Dedifferentiated amniotic fluid mesenchymal stem cell (primary cell): ENCODE results near the gene DDX3X.

Source experiments
- DNase-seq: peaks from one replicate; pipeline ENCODE4 v3.0.0-alpha.2; 2016; ENCODE audit errors: extremely low spot score

The DDX3X gene

DNA sequence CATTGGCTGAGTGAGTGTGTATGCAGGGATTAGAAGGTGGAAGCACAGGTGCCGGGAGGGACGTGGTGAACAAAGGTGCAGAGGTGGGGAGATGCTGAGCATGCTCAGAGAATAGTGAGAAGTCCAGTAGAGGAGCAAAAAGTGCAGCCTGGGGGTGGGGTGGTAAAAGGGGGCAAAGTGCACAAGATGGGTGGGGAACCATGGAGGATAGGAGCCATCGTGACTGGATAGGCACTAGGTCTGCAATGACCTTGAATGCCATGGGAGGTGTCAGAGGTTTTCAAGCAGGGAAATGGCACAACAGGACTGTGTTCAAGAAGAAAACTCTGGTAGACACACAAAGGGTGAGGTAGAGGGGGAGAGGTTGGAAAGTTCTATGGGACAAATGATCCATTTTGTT lies 6.6 kb upstream of the DDX3X start:
- DNase-seq = no peak

DNA sequence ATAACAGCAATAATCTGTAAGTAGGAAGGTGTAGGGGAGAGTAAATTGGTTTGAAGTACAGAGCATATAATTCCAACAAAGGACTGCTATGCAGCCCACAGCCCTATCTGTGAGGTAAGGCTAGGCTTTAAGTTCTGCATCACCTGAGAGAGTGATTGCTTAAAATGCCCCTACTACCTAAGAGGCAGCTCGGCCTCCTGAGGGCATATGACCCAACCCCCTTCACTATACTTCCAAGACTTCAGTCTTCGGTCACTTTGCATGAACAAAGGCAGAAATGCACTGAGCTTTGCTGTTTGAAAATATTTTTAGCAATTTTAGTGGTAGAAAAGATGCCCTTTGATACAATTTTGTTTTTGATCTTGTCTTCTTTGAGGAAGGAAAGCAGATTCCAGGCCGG lies 4.9 kb upstream of the DDX3X start:
- DNase-seq = no peak

DNA sequence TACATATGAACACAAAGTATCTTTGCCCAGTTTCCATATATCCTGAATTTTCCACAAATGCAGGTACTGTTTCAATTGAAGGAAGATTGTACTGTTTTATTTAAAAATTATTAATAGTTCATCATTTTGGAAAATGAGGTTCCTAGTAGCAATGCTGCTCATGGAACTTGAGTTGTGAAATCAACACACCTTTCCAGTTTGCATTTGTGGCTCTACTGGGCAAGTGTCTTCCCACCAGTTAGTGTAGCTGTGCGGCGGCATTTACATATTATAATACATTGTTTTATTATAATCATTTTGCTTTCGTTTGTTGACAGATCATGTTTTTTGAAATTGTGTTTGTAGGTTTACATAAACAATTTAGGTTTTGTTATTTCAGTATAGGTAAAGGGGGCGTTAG lies 2.0 kb upstream of the DDX3X start:
- no peak for DNase-seq

- no peak for DNase-seq
Measured at GRCh38 chrX:41332408-41333002, 1.5 kb upstream of the DDX3X start.

GRCh38 chrX:41333003-41333743 lies 789 bp upstream of the DDX3X start:
- DNase-seq = peak; percentile 84

- peak; percentile 59 for DNase-seq
Measured at GRCh38 chrX:41334363-41335197, 618 bp downstream of the DDX3X start.

- no peak for DNase-seq
Measured at GRCh38 chrX:41335198-41335957, 1.4 kb downstream of the DDX3X start.

DNA sequence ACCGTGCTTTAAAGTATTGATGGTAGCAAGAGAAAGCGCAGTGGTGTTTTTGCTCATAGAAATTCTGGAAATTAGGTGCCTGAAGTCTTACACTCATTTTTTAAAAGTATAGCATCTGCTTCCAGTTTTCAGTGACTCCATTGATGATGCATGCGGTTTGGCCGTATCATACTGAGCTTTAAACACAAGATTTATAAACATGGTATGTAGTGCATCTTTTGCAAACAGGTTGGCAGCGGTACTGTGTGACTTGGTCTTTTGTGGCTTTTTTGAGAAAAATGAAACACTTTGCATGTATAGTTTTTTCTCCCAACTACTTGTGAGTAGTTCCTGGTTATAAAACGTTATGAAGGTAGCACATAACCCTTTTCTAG lies 2.0 kb downstream of the DDX3X start:
- no peak for DNase-seq

- no peak for DNase-seq
Measured at GRCh38 chrX:41336447-41336846, 2.5 kb downstream of the DDX3X start.

DNA sequence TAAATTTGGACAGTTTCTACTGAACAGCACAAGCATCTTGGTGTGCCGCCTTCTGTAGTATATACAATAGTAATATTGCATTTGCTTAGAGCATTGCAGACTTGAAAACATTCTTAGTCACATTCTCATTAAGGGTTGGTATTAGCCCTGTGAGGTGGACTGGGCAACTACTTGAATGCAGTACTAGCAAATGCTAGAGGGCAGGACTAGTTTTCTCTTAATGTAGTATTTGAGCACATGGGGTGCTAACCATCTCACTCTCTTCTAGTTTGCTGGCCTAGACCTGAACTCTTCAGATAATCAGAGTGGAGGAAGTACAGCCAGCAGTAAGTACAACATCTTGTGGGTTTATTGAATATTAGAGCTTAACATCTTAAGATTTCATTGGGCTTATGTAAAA lies 3.2 kb downstream of the DDX3X start:
- no peak for DNase-seq

- DNase-seq = no peak
Measured at GRCh38 chrX:41338436-41338835, 4.5 kb downstream of the DDX3X start.

DNA sequence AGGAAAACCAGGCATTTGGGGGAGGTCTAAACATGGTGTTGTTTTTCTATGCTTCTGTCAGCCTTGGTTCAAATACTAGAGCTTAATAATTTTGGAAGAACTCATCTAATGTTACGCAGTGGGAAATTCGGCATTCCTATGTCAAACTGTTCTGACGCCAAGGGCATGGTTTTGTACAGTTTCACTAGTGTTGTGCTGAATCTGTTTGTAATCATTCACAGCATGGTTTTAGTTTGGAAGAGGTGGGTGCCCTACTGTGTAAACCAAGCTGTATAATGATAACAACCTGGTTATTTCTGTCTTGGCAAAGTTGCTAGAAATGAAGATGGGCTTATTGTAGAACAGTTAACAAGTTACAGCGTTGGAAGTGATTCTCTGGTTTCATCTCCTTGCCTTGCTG lies 5.2 kb downstream of the DDX3X start:
- DNase-seq = no peak

- no peak for DNase-seq
Measured at GRCh38 chrX:41344053-41344452, 10.1 kb downstream of the DDX3X start.

- DNase-seq = no peak
Measured at GRCh38 chrX:41347186-41347585, 13.2 kb downstream of the DDX3X start.

GRCh38 chrX:41348551-41348950 lies 14.6 kb downstream of the DDX3X start:
- DNase-seq = no peak

DNA sequence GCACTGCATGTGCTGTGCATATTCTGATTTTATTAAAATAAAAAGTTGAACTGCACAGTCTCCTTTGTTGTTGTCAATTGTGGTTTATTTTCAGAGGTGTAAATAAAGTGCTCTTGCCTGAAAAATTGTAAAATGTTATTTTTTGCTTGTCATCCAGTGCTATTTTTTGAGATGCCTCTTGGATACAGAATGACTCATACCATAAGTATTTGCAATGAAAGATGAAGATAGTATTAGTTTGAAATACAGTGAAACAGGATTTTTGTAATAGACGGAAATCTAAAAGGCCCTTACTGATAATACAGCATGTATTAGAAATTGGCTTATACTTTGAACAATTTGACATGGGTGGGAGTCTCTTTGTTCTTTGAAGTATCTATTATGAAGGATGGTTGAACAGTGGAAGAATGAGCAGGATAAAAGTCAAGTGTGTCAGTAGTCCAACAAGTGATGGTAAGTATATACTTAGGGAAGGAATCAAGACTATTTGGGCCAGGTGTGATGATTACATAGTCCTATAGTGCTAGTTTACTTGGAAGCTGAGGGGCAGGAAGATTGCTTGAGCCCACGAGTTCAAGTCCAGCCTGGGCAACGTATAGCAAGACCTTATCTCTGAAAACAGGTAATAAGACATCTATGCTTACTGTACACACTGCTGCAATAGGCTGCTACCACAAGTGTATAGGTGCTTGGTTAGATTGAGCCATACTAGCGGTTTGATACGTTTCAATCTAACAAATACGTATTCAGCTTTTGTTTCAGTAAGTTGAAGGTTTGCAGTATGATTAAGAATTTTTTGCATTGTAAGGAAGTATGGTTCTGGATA lies 16.4 kb downstream of the DDX3X start:
- no peak for DNase-seq

DNA sequence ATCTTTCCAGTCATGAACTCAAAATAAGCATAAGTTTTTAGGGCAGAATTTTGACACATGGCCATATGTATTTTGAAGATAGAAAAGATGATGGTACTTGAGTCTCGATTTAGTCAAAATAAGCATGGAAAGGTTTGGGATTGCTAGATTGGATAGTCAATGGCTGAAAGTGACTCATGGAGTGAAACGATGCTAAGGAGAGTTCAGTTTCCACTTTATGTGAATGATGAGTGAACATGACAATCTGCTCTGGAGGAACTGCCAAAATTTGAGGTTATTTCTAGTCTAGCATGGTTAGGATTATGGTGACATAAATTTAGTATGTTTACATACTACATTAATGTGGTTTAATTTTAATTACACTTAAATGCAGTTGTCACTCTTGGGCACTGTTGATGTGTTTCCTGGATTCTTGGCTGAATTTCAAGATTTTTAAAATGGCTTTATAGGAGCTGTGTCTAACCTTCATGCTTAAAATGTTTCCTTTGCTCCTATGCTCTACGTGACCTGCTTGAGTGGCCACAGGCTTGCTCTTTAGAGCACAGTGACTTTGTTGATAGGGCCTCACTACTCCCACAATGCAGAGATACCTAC lies 17.1 kb downstream of the DDX3X start:
- no peak for DNase-seq

DNA sequence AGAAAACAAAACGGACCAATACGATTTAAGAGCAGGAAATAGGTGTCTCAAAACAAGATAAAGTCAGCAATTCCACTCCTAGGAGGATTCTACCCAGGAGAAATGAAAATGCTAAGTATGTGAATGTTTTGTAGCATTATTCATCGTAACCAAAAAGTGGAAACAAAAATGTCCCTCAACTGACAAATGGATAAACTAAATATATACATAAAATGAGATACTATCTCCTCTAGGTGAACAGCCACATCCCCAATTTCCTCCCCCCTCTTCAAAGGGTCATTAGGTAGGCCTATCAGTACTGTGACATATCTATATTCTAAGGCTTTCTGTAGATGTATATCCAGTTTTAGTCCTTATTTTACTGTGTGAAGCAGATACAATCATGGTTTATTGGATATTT lies 18.0 kb downstream of the DDX3X start:
- DNase-seq = no peak

- DNase-seq = no peak
Measured at GRCh38 chrX:41352329-41352838, 18.4 kb downstream of the DDX3X start.

DNA sequence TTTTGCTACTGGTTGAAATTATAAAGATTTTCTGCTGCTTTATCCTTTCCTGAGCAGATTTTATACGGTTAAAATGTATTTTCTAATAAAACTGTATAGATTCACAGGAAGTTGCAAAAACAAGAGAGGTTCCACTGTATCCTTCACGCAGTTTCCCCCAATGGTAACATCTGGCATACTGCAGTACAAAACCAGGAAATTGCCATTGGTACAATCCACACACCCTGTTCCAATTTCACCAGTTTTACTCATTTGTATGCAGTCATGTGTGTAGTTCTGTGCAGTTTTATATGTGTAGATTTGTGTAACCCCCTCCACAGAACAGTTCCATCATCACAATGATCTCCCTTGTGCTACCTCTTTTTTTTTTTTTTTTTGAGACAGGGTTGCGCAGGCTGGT lies 20.0 kb downstream of the DDX3X start:
- DNase-seq = no peak

- DNase-seq = no peak
Measured at GRCh38 chrX:41369152-41369551, 35.2 kb downstream of the DDX3X start.
